ENCODE measurements around the gene HCFC1.

Gene HCFC1

GRCh38 chrX:153922932-153923857 lies 48.4 kb downstream of the HCFC1 start:
- DNase-seq (ENCODE audit: low read depth): no peak

- DNase-seq (ENCODE audit: low read depth): no peak
Observed at GRCh38 chrX:153921511-153922446, 49.8 kb downstream of the HCFC1 start.

- no peak for DNase-seq (ENCODE audit: low read depth)
Observed at GRCh38 chrX:153921070-153921469, 50.5 kb downstream of the HCFC1 start.

- no peak for DNase-seq (ENCODE audit: low read depth)
Observed at GRCh38 chrX:153920546-153920945, 51.1 kb downstream of the HCFC1 start.

- DNase-seq (ENCODE audit: low read depth): no peak
Observed at GRCh38 chrX:153919281-153919680, 52.3 kb downstream of the HCFC1 start.

- DNase-seq (ENCODE audit: low read depth): no peak
Observed at GRCh38 chrX:153917869-153918268, 53.7 kb downstream of the HCFC1 start.

GRCh38 chrX:153913701-153914100 lies 57.9 kb downstream of the HCFC1 start:
- no peak for DNase-seq (ENCODE audit: low read depth)

GRCh38 chrX:153913211-153913610 lies 58.4 kb downstream of the HCFC1 start:
- DNase-seq (ENCODE audit: low read depth): no peak

- DNase-seq (ENCODE audit: low read depth): no peak
Observed at GRCh38 chrX:153911798-153912197, 59.8 kb downstream of the HCFC1 start.

- no peak for DNase-seq (ENCODE audit: low read depth)
Observed at GRCh38 chrX:153910446-153910845, 61.2 kb downstream of the HCFC1 start.

- DNase-seq (ENCODE audit: low read depth): no peak
Observed at GRCh38 chrX:153909980-153910360, 61.6 kb downstream of the HCFC1 start.

- no peak for DNase-seq (ENCODE audit: low read depth)
Observed at GRCh38 chrX:153909024-153909979, 62.3 kb downstream of the HCFC1 start.

- DNase-seq (ENCODE audit: low read depth): no peak
Observed at GRCh38 chrX:153908219-153908860, 63.3 kb downstream of the HCFC1 start.

GRCh38 chrX:153907456-153907855 lies 64.2 kb downstream of the HCFC1 start:
- DNase-seq (ENCODE audit: low read depth): no peak

GRCh38 chrX:153906126-153906917 lies 65.3 kb downstream of the HCFC1 start:
- no peak for DNase-seq (ENCODE audit: low read depth)

- DNase-seq (ENCODE audit: low read depth): no peak
Observed at GRCh38 chrX:153905481-153906095, 66.0 kb downstream of the HCFC1 start.

- DNase-seq (ENCODE audit: low read depth): no peak
Observed at GRCh38 chrX:153903991-153904957, 67.3 kb downstream of the HCFC1 start, which contains the start of gene AVPR2. AVPR2 (plus strand) TSS chrX:153904673; CDS start chrX:153905146, 473 bp downstream.

- no peak for DNase-seq (ENCODE audit: low read depth)
Observed at GRCh38 chrX:153903238-153903980, 68.2 kb downstream of the HCFC1 start.

All from activated T-cell treated with anti-CD3 and anti-CD28 coated beads for 24 hours (primary cell).